Brain pericyte (primary cell): ENCODE measurements around the gene SLC26A11.

Experiments
- DNase-seq: peaks from one replicate; pipeline ENCODE4 v3.0.0-alpha.2; 2012; ENCODE audit warnings: low read depth, low spot score

Gene SLC26A11

DNA sequence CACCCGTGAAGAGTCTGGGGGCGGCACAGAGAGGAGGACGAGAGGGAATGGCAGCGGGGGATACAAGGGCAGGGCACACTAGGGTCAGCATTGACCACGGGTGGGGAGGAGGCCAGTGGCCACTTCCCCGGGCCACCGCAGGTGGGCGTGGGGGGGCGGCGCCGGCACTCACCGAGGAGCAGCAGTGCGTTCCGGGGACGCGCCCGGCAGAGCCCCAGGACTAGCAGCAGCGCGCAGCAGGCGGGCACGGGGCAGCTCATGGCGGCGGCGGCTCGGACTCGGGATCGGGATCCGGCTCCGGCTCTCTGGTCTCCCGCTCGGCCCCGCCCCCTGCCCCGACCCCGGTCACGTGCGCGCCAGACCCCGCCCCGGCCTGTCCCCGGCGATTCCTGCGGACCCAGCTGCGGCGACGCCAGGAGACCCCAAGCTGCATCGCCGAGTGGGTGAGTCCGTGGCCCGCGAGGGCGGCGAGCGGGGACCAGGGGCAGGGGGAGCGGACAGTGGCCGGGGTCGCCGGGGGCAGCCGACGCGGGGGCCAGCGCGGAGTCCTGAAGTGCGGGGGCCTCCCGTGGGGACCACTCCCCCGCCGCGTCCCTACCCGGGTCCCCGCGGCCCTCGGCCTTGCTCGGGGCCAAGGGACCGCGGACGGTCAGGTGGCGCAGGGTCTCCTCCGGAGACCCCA lies at the start of gene SLC26A11, which contains the start of gene SGSH:
Gene SLC26A11 (plus strand): TSS at position 374 of the 682 bp plus-strand sequence. CDS start 1,134 bp downstream, outside the sequence.
Gene SGSH (minus strand): TSS at position 280 of the 682 bp plus-strand sequence. CDS start 20 bp downstream, at position 260.
- no peak for DNase-seq

DNA sequence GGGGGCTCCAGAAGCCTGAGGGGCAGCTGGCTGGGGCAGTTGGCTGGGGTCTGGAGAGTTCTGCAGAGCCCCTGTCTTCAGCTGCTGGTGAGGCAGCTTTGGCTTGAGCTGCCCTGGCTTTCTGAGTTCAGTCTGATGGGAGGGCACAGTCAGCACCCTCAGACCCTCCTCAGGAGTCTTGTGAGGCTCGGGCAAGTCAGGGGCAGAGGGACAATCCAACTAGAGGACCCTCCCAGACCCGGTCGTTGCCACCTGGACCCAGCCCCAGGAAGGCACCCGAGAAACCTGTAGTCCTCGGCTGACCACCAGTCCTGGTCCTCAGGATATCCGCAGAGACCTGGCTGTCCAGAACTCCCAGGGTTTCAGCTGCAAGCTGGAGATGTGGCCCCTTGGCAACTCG lies 48.5 kb upstream of the SLC26A11 start:
- DNase-seq = no peak

DNA sequence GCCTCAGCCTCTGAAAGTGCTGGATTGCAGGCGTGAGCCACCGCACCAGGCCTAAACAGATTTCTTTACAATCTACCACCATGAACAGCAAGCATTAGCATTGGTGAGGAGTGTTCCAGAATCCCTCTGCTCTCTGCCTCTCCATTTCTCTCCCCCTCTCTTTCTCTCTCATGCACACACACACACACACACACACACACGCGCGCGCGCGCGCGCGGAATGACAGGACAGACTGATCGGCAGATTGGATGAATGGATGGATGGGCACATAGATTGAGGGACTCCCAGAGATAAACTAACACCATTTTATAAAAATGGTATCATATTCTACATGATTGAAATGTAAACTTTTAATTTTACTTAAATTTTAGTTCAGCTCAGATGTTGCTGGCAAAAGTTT lies 47.1 kb upstream of the SLC26A11 start:
- DNase-seq = no peak

DNA sequence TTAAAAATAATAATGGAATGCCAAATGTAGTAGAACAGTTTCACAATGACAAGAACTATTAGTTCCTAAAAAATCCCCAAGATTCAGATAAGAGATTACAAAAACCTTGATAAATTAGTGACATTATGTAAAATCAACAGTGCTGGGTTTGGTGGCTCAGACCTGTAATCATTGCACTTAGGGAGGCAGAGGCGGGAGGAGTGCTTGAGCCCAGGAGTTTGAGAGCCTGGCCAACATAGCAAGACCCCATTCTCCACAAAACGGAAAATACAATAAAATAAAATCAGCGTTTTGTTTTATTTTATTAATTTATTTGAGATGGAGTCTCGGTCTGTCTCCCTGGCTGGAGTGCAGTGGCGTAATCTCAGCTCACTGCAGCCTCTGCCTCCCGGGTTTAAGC lies 46.3 kb upstream of the SLC26A11 start:
- no peak for DNase-seq

DNA sequence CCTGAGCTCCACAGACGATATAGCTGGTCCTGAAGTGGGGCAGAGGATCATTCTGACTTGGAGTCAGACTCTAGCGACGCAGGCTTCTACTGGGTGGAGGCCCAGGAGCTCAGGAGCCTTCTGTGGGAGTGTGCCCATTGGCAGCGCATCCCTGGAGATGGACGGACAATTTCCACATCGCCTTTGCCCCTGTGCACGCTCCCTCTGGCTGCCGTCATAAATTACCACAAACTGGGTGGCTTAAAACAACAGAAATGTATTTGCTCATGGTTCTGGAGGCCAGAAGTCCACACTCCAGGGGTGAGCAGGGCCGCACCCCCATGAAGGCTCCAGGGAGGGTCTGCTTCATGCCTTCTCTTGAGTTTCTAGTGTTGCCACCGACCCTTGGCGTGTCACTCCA lies 43.5 kb upstream of the SLC26A11 start:
- DNase-seq = no peak

DNA sequence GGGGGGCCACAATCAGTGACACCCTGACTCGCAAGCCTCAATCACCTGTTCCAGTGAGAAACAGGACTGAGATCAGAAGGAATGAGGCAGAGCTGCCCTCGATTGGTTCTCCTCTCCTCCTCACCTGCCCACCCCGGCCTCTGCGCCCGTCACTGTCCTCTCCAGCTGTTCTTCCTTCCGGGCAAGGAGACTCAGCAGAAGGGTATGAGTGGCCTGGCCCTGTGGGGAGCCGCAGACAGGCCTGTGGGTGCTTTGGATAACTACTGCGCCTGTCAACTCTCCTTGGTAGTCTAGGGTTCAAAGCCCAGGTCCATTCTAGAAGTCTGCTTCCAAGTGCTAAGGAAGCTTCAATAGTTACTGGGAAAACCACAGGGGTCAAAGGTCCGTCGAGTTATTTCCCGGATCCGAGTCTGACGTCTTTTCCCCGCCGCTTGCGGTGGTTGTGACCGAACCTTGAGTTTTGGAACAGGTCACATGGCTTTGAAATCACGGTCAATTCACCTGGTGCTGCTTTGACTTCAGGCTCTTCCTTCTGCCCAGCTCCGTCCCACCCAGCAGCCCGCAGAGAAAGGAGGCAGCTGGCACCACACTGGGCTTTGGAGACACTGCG lies 42.1 kb upstream of the SLC26A11 start:
- DNase-seq = no peak

DNA sequence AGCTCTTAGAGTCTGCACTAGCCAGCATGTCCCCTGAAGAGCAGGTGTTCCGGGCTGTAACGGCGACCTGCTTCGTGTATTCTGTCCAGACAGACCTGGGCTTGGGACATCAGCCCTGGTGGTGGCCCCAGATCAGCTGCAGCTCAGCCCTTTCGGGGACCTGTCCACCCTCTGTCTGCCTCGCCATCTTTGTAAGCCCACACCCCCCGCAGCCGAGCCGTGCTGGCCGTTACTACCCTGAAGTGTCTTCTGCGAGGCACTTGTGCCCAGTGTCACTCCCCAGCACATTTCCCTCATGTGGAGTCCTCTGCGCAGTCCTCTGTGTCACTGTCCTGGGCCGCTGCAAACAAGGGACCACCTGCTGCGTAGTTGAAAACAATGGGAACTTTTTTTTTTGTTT lies 40.0 kb upstream of the SLC26A11 start:
- no peak for DNase-seq

DNA sequence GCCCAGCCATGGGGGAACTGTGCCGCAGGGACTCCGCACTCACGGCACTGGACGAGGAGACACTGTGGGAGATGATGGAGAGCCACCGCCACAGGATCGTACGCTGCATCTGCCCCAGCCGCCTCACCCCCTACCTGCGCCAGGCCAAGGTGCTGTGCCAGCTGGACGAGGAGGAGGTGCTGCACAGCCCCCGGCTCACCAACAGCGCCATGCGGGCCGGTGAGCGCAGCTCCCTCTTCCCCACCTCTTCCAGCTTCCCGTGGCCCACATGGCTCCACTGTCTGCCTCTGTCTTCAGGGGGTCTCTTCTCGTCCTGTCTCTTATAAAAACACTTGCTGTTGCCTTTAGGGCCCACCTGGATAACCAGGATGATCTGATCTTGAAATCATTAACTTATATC lies 38.8 kb upstream of the SLC26A11 start:
- no peak for DNase-seq

DNA sequence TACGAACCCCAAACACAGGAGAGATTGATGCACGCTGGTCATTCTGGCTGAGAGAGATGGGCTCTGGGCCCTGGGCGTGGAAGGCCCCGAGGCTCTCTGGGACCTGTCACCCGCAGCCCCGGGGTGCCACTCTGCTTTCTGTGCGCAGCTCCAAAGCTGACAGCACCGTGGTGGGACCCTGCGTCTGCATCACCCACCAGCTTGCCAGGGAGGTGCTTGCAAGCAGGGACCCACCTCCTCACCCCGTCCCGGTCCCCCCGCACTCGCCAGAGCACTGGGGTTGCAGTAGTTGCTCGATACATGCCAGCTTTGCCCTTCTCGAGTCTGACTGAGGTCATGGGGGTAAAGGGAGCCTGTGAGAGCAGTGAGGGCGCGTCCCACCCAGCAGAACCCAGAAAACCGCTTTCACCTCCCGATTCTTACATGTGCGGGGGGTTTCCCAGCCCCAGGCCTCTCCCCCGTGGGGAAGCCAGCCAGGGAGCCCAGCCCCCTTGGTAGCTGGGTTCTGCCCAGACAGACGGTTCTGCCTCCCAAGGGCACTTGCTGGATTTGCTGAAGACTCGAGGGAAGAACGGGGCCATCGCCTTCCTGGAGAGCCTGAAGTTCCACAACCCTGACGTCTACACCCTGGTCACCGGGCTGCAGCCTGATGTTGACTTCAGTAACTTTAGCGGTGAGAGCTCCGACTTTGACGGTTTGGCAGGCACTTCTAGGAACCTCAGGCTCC lies 37.9 kb upstream of the SLC26A11 start:
- no peak for DNase-seq

DNA sequence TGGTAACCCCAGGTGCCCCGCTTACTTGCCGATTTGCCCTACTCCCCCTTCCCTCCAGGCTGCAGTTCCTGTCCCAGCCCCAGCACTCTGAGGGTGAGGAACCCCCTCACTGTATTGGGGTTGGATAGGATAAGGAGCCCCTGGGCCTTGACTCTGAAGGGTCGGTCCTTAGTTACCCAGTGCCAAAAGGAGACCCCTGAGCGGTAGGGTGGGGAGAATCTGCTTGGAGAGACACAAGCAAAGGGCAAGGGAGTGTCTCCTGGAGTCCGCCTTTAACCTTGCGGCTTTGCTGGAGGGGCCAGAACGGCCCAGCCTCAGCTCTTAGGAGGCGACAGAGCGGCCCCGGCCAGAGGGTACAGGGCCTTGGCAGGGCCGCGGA lies 37.4 kb upstream of the SLC26A11 start:
- no peak for DNase-seq

DNA sequence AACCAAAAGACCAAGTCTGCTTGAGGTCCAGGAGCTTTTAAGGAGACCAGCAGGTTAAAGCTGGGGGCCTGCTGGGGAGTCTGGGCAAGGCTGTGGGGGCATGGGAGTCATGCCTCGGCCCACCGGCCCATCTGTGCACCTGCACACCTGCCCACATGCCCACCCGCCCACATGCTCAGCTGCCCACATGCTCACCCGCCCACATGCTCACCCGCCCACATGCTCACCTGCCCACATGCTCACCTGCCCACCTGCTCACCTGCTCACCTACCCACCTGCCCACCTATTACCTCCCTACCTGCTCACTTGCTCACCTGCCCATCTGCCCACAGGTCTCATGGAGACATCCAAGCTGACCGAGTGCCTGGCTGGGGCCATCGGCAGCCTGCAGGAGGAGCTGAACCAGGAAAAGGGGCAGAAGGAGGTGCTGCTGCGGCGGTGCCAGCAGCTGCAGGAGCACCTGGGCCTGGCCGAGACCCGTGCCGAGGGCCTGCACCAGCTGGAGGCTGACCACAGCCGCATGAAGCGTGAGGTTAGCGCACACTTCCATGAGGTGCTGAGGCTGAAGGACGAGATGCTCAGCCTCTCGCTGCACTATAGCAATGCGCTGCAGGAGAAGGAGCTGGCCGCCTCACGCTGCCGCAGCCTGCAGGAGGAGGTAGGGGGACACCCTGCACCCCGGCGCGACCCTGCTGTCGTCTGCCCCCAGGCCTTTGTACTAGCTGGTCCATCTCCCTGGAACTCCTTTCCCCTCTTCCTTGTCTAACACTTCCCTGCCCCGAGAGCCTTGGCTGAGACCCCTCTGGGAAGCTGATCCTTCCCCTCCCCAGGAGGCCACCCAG lies 36.4 kb upstream of the SLC26A11 start:
- DNase-seq = no peak

DNA sequence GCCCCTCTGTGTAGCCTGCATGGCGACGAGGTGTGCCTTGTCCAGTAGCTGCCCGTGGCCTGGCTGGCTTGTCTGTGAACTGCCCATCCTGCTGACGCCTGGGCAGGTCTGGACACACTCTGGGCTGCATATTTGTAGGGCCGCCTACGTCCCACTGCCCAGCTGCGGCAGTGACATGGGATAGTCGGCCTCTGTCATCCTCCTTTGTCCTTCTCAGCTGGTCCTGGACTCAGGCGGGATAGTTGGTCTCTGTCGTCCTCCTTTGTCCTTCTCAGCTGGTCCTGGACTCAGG lies 35.9 kb upstream of the SLC26A11 start:
- no peak for DNase-seq

DNA sequence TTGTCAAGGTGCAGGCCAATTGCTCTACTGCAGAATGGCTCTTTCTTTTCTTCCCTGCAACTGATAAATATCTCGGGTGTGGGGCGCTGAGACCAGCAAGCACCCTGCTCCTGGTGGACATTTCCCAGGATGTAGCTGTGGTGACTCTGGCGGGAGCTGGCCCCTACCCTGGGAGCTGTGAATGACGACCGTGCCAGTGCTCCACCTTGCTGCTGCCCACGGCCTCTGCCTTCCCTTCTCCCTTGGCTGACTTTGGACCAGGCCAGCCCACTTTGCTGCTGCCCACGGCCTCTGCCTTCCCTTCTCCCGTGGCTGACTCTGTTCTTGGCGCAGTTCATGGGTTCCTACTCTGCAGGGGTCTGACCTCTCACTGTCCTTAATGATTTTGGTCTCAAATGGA lies 34.3 kb upstream of the SLC26A11 start:
- no peak for DNase-seq

DNA sequence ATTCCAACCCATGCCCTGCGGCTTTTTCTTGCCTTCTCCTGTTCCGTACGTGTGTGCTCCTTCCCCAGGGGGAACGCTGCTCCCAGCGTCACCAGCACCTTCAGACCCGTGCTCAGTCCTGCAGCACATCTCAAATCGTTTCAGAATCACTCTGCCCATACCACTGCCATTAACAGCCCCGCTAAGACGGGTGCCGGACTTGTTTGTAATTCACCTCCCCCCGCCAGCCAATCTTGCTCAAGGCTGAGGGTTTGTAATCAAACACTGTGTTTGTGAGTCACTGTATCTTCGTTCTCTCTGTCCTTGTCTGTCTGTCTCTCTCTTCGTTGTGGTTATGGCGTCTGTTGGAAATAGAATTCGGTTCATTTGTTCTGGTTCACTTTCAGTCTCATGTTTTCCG lies 33.1 kb upstream of the SLC26A11 start:
- no peak for DNase-seq

DNA sequence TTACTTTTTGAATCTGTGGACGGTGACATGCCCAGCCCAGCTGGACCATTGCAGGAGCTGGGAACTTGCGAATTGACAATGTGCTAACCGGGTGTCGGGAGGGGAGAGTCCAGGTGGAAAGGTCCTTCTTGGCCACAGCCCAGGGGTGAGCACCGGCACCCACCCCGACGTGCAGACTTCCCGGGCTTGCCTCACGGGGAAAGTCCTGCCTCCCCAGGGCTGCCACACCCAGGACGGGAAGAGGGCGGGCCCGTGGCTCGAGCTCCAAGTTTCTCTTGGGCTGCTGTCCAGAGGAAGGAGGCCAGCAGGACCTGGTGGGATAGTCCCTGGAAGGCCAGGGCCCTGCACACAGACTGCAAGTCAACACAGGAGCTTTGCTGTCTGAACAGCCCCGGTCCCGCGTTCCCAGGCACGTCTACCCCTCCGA lies 32.7 kb upstream of the SLC26A11 start:
- DNase-seq = no peak

DNA sequence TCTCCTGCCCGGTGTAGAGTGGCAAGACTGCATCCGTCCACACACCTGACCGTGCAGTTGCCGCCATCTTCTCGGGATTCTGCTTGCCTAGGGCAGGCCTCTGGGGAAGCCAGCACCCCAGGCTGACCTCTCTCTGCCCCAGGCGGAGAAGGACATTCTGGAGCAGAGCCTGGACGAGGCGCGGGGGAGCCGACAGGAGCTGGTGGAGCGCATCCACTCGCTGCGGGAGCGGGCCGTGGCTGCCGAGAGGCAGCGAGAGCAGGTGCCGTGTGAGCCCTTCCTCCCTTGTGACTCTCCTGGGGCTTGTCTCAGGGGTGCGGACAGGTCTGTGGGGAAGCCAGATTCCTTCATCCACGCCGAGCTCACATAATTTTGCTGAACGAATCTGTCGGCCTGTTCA lies 30.6 kb upstream of the SLC26A11 start:
- no peak for DNase-seq

DNA sequence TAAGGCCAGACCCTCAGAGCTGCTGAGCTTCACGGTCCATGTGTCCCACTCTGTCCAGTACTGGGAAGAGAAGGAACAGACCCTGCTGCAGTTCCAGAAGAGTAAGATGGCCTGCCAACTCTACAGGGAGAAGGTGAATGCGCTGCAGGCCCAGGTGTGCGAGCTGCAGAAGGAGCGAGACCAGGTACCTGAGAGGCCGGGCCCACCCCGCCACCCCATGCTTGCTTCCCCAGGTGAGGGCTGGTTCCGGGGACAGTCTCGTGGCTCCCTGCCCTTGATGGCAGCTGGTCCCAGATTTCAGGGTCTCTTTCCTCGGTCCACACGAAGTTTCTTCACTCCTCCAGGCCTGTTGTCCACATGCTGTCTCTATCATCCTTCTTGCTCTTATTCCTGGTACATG lies 29.5 kb upstream of the SLC26A11 start:
- DNase-seq = no peak

DNA sequence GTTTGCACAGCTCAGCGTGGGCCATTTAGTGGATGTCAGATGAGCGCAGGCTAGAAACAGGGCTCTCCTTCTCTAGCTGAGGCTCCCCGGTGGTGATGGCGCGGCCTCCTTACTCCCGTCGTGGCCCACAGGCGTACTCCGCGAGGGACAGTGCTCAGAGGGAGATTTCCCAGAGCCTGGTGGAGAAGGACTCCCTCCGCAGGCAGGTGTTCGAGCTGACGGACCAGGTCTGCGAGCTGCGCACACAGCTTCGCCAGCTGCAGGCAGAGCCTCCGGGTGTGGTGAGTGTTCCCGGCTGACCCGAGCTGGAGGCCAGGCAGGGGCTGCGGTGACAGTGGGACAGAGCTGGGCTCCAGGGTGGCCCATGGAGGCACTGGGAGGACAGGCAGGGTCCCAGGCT lies 29.0 kb upstream of the SLC26A11 start:
- DNase-seq = no peak

DNA sequence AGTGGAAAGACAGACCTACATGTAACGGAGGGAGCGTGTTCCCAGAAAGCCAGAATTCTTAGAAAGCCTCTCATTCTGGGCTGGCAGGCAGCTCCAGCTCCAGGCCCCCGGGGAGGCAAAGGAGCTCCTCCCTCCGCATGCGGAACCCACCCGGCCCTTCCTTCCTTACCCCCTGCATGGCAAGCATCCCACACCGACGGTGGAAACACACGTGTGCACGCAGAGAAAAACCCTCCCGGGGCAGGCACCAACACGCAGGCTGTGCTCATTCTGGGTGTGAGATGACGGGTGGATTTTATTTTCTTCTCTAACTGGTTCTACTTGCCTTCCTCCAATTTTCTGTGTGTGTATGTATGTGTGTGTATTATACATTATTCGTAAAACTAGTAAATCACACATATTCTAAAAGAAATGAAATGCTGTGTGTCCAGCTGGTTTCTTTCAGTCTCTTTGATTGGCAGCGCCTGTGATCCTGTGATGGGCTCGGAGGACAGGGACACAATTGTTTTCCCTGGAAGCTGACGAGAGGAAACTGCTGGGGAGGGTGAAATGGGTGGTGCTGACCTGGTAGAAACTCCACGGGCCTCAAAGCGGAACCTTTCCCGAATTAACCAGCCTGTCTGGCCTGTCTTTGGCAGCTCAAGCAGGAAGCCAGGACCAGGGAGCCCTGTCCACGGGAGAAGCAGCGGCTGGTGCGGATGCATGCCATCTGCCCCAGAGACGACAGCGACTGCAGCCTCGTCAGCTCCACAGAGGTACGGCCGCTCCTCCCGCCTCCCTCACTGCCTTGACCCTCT lies 28.2 kb upstream of the SLC26A11 start:
- no peak for DNase-seq

DNA sequence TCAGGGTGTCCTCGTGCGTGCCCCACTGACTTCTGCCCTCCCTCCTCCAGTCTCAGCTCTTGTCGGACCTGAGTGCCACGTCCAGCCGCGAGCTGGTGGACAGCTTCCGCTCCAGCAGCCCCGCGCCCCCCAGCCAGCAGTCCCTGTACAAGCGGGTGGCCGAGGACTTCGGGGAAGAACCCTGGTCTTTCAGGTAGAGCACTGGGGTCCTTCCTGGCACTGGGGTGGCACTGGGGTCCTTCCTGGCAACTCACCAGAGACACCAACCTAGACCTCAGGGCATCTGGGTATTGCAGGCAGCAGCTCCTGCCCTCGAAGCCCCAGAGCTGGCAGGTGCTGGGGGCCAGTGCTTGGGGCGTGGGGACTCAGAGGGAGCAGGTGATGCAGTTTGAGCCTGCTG lies 25.1 kb upstream of the SLC26A11 start:
- no peak for DNase-seq
